Kidney capillary endothelial cell (primary cell): ENCODE results near the gene DPYSL3.

Experiments
- DNase-seq: peaks from one replicate; pipeline ENCODE4 v3.0.0-alpha.2; 2018; ENCODE audit warnings: low spot score

Gene DPYSL3

DNA sequence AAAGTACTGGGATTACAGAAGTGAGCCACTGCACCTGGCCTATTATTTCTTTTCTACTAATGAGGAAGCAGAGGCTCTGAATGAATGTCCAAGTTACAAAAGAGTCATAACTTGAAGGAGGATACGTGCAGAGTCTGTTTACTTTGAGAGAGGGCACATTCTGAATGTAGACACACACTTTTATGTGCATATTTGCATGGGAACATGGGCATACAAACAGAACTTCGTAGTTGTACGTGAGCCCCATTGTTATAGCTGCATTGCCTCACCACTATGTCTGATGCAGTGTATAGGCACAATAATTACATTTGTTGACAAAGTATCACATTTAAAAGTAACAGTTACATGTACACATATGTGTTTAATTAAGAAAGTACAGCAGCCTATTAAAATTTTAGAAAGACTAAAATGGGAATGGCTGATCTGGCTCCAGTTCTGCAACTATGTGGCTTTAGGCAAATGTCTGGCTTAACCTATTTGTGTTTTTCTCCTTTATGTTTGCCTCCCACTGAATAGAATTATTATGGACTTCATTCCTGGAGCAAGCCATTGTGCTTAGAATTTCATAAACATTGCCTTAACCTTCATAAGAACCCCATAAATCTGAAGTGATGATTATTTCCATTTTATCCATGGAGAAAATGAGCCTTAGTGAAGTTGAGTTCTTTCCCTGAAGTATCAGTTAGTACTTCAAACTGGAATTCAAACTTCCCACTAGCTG lies 3.0 kb upstream of the DPYSL3 start:
- no peak for DNase-seq

DNA sequence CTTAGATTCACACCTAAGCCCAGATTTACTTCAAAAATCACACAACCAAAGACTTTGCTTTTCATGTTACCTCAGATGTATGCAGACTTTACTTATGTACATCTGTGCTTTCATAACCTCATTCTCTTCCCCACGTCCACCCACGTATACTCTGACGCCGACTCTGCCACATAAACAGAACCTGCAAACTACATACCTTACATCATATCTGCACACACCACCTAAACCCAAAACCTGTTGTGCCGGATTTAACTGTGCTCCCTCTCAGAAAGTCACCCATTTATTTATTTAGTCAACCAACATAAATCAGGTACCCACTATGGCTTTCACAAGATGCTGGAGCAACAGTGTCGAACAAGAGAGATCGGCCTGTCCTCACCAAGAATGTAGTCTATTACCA lies 1.0 kb upstream of the DPYSL3 start:
- no peak for DNase-seq

DNA sequence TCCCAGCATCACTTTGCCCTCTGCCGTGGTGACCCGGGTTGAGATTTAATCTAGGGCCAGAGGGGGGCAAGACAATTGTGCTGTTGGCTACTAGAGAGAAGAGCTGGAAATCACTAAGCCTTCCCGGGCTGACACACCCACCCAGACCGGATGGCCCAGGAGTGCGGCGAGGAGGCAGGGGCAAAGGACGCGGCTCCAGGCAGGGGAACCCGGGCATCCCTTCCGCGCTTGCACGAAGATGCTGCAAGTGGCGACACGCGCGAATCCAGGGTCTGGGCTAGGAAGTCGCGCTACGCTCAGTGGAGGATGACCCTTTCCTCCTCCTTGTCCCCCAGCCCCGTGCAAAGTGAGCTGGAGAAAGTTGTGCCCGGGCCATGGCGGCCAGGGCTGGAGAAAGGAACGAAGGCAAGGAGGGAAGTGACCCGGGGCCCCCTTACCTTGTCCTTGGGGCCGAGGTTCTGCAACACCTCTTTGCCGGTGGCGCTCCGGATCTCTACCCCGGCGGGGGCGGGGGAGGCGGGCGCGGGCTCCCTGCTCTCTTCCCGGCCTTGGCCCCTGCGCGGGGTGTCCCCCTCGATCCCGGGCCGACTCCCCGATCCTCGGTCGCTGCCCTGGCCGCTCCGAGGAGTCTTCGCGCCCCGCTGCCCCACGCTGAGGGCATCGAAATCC lies 693 bp downstream of the DPYSL3 start:
- DNase-seq = no peak

DNA sequence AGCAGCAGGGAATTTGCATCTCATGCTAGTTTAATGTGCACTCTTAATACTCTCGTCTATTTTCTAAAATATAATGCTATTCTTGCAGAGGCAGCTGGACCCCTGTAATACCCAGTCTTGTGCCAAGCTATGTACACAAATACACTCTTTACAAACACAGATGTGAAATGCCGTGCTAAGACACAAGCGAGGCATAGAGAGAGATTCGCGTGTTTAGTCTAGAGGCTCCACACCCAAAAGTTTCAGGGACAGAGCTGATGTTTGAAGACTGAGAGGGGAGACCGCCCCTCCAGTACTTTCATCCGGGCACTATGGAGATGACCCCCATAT lies 1.2 kb downstream of the DPYSL3 start:
- no peak for DNase-seq

DNA sequence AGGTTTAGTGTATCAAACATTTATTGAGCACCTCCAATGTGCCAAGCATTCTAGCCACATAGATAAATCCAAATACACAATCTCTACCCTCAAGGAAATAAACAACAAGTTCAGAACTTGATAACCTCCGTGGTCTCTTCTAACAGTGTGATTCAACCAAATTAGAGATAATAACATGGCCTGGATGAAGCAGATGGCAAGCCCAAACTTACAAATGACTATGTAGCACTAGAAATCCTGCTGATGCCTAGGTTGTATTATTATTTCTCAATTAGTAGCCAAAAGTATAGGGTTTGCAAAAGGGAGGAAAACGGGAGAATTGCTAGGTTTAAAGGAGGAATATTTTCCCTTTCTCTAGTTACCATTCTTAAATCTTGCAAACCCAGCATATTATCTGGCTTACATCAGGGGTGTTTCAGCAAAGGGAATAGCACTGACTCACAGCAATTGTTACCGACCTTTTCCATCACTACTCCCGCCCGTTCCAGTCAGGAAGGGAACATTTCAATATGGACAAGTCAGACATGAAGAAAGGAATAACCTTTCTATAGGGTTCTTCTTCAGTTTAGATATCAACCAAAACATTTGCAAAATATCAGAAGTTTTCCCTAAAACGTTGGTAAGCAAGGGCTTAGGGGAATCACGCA lies 2.3 kb downstream of the DPYSL3 start:
- DNase-seq = no peak

DNA sequence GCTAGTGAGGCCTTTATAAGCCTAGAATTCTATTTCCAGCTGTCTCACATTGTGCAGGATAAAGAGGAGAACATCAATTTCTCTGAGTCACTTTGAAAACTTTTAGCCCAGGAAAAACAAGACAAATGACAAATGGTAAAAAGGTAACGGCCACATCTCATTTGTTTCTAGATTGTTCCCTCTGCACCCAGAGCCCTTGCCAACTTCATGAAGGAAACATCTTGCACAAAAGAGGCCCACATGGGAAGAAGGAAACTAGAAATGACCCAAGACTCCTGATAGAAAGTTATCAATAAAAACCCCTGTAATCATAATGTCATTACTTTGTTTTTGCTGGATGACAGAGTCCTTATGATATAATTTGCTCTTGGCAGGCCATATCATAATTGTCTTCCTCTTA lies 5.3 kb downstream of the DPYSL3 start:
- no peak for DNase-seq

DNA sequence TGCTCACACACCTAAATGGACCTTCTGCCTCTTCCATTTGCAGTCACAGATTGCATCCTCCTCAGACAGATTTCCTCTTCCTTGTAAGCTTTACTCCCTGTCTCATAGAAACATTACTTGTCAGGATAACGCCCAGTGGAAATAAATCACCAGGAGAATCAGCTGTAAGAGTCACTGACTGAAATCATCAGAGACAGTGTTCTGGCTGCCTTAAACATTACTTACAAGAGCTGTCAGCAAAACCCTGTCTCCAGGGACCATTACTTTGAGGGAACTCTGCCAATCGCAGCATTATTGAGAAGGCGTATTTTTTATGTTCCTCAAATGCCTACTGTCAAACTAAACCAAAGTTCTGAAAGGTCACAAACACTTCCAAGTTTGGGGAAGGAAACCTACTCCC lies 5.9 kb downstream of the DPYSL3 start:
- peak; percentile 56 for DNase-seq

DNA sequence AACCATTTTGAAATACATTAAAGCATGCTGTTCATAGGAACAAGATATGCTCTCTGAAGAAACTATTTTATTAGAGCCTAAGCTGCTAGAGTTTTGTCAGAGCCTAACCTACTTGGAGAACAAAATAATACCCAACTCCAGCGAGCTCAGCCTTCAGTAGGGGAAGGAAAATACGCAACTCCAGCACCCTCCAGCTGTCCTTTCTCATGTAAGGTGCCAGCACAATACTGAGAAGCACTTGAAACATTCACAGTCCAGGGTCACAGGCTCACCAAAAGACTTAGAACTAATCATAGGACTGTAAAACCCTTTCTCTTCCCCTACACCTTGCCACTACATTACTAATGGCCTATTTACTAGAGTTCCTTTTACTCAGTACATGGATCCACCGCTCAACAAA lies 18.9 kb downstream of the DPYSL3 start:
- no peak for DNase-seq

DNA sequence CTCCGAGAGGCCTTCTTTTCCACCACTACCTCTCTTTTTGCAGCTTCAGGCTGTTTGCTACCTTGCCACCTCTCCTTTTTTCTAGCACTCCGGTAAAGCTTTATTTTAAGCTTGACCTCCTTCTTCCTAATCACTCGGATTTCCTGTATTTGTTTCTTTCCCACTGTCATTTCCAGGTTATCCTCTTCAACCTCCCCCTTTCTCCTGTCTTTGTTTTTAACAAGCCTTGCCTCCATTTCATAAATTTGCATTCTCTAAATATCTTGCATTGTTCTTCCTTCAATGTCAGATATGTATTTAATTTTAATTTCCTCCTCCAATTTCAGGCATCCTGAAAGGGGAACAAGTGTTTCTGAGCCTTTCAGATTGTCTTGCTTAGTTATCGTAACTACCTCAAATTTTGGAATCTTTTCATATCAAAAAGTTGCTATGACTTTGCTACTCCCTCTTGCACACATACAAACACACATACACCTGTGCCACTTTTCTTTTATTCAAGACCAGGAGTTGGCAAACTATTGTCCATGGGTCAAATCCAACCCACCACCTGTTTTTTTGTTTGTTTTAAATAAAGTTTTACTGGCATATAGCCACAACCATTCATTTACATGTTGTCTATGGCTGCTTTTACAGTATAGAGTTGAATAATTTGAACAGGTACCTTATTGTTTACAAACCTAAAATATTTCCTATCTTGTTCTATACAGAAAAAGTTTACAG lies 22.7 kb downstream of the DPYSL3 start:
- DNase-seq = no peak

DNA sequence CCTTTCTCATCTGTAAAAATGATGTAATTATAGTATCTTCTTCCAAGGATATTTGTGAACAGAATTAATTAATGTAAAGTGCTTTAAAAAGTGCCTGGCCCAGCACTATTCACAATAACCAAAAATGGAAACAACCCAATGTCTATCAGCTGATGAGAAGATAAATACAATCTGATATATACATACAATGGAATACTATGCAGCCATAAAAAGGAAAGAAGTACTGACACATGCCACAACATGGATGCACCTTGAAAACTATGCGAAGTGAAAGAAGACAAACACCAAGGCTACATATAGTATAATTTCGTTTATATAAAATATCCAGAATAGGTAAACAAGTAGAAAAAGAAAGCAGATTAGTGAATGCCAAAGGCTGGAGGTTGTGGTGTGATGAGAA lies 24.1 kb downstream of the DPYSL3 start:
- DNase-seq = no peak

DNA sequence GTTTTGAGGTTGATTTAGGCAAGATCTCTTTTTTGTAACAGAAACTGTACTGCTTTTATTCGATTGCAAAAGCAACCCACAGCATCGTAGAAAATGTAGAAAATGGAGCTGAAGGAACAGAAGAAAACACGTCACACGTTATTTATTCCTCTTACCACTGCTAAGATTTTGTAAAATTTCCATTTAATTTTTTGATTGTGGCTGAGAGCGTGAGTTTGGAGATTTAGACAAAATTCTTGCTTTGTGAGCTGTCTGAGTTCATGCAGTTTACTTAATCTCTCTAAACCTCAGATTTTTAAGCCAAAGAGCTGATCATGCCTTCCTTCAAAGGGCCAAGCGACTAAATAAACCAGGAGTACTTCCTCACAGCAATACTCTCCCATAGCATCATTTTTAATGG lies 24.8 kb downstream of the DPYSL3 start:
- no peak for DNase-seq

DNA sequence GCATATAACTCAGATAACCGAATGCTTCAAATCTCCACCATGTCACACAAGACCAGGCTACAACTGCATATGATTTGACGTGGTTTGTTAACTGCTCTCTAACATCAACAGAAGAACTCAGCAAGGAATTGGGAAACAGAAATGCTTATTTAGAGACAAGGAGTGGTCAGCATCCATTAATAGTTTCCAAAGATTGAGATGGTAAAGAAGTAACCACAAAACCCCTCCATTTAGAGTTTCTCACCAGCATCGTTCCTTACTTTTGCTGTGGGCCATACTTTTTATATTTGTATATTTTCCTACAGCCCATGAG lies 25.2 kb downstream of the DPYSL3 start:
- no peak for DNase-seq

DNA sequence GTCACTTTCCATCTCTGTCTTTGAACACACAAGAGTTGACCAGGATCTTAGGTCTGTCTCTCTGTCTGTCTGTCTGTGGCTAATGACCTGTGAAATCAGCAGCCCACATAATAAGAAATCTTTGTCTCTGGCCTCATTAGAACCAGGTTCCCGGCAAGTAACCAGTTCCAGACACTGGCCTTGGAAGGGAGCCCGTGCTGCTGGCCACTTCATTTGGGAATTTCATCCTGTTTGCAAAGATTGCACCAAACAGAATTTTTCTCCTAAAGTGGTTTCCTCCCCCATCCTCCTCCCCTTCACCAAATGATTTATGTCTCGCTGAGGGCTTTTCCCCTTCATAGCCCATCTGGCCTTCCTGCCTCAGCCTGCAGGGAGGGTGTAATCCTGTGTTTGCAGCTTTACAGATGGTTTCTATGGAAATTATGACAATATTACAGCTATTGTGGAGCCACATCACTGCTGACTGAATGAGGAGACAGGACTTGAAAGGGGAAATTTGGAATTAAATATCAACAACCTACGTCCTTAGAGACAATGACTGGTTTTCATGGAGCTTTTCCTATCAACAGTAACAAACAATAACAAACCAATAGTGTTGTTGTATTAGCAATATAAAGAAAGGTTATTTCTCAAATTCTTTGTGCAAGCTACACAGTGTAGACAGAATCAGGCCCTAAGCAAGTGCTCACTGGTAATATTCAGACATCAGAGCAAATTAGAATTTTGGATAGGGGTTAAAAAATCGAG lies 25.7 kb downstream of the DPYSL3 start:
- DNase-seq = peak; percentile 79

DNA sequence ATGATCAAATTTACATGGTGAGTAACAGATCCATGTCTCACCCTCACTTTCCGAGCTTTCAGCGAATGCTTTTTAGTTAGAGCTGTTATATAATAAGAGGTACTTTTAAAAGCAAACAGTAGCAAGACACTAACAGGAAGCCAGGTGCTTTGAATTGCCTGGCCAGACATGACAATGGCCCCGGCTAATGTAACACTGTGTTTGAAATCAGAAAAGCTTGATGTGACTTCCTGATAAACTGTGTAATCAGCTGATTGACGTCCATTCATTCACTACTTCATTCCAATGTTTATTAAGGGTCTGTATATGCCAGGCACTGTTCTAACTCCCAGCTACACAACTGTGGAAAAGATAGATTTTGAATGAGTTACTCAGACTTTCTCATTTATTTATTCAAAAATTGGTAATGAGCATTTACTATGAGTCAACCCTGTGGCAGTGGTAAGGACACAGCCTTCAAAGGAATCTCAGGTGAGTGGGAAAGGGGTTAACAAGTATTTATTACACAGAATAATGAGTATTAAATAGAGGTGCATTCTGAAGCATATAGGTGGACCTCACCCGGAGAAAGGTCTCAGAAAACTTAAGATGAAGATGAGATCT lies 26.6 kb downstream of the DPYSL3 start:
- DNase-seq = no peak

DNA sequence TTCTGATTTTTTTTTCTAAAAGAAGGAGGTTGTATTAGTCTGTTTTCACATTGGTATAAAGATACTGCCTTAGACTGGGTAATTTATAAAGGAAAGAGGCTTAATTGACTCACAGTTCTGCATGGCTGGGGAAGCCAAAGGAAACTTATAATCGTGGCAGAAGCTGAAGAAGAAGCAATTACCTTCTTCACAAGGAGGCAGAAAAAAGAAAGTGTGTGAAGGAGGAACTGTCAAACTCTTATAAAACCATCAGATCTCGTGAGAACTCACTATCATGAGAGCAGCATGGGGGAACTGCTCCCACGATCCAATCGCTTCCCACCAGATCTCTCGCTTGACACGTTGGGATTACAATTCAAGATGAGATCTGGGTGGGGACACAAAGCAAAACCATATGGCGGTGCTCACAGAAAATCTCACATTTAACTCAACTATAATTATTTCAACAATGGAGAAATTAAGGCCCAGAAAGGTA lies 27.1 kb downstream of the DPYSL3 start:
- no peak for DNase-seq

DNA sequence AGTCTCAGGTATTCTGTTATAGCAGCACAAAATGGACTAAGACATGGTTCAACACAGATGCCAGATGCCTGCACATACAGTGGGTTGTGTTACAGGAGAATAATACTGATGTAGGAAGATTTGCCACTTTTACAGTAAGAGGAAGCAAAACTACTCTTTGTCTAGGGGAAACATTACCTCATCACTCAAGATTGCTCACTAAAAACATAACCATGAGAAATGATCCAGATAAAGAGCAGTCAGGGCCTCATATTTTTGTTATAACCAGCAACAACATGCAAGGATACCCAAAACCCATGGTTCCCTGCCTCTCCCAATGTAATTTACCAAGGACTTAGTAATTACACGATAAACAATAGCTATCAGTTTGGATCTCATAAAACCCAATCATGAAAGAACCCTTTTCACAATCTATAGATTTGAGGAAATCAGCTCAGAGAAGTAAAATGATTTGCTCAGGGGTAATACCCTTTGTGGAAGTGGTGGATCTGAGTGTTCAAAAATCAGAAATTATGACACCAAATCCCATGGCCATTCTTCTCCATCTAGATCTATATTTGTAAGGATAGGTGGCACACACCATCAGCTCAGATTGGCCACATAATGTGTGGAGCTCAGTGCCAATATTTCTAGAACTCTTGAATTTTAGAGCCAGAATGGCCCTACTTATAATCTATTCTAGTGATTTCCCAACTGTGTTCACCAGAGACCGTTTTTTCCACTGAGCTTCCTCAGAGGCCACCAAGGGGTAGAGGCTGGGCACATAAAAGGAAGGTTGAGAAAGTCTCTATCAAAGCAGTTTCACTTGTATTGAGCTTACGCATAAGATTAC lies 27.8 kb downstream of the DPYSL3 start:
- DNase-seq = no peak

DNA sequence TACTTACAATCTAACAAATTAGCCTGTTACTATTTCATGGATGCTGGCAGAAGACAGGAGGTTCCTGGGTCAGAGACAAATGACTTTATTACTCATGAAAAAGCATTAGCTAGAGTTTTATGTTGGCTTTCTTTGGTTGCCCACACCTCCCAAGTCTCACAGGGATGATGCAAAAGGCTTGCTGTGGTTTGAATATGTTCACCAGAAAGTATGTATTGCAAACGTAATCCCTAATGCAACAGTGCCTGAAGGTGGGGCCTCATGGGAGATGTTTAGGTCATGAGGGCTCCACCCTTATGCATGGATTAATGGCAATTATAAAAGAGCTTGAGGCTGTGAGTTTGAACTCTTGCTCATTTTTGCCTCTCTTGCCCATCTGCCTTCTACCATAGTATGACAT lies 28.5 kb downstream of the DPYSL3 start:
- DNase-seq = no peak

DNA sequence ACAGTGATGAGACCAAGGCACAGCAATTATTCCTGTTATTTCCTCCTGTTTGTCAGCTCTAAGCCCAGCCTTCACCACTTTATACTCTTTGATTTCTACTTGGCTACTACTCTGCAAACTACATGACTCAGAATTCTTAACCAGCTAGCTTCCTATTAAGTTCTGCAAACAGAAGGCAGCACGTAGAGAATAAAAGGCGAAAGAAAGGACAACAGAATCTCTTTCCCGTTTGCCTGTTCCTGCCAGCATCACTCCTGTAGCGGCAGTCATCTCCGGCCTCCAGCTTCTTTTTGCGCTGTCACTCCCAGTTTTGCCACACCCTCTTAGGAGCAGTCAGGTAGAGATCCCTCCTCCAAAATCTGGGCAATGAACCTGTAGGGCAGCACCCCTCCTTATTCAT lies 29.9 kb downstream of the DPYSL3 start:
- no peak for DNase-seq

DNA sequence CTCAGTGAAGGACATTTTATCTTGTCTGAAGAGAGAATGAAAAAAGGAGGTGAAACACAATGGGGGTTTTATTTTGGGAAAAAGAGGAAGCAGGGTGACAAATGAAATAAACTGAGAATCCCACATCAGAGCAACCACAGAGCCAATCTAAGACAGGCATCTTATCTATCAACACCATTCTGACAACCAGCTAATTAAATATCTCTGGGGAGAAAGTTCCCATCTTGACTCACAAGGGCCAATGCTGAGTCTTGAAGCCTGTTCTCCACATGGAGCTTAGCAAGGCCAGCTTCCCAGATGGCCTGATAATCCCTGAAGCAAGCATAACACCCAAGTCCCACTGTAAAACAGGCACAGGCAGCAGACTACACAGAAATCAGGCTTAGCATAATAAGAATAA lies 30.4 kb downstream of the DPYSL3 start:
- no peak for DNase-seq

DNA sequence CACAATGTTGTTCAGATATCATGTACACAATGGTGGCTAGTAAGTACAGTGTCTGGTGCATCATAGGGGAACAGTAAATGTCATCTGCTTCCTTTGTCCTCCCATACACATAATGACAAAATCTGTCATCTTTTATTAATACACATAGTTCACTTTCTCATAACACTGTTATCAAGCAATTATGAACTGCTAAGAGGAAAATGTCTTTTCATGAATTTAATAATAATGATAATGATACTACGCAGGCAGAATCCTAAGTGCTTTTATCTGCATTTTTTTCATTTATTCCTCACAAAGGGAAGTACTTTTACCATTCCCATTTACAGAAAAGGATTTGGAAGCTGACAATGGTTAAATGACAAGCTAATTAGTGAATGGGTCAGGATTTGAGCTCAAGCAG lies 35.7 kb downstream of the DPYSL3 start:
- DNase-seq = no peak
